Measurements from ENCODE around the gene TTLL9.

DNA sequence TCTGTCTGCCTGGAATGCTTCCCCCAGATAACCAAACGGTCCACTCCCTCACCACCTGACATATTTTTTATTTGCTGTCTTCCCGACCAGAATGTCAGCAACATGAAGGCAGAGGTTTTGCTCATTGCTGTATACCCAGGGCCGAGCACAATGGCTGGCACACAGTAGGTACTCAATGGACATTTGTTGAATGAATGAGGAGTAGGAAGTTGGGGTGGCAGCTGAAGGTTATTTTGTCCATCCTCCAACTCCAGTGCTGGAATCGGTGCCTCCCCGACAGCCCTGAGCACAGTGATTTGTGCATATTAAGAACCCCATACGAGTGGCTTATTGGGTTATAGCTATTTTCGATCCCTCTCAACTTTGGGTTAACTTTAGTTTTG is 10.4 kb upstream of the TTLL9 start:
- TF ChIP-seq CTCF (IDR thresholded peaks at IDR 0.05; ENCODE audit: low read depth, low read length, missing input control) = no peak
- no peak for TF ChIP-seq REST (IDR thresholded peaks at IDR 0.05)
- no peak for TF ChIP-seq TAF1 (conservative IDR thresholded peaks at IDR 0.05)
- no peak for TF ChIP-seq RXRA (IDR thresholded peaks at IDR 0.05)
- TF ChIP-seq MAX (IDR thresholded peaks at IDR 0.05) = no peak
- no peak for TF ChIP-seq SP1 (IDR thresholded peaks at IDR 0.05)
- TF ChIP-seq GABPA (IDR thresholded peaks at IDR 0.05 in 1 of 2, conservative IDR thresholded peaks at IDR 0.05 in 1 of 2) = no peak
- no peak for TF ChIP-seq RAD21 (IDR thresholded peaks at IDR 0.05)
- TF ChIP-seq YY1 (IDR thresholded peaks at IDR 0.05) = no peak
- TF ChIP-seq, protein P1, sequence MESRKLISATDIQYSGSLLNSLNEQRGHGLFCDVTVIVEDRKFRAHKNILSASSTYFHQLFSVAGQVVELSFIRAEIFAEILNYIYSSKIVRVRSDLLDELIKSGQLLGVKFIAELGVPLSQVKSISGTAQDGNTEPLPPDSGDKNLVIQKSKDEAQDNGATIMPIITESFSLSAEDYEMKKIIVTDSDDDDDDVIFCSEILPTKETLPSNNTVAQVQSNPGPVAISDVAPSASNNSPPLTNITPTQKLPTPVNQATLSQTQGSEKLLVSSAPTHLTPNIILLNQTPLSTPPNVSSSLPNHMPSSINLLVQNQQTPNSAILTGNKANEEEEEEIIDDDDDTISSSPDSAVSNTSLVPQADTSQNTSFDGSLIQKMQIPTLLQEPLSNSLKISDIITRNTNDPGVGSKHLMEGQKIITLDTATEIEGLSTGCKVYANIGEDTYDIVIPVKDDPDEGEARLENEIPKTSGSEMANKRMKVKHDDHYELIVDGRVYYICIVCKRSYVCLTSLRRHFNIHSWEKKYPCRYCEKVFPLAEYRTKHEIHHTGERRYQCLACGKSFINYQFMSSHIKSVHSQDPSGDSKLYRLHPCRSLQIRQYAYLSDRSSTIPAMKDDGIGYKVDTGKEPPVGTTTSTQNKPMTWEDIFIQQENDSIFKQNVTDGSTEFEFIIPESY (IDR thresholded peaks at IDR 0.05) = no peak
- TF ChIP-seq NR2F2 (IDR thresholded peaks at IDR 0.05) = no peak
